IPS-20b (cell line): ENCODE data around the gene RFX8.

Experiments
- H3K27ac ChIP-seq: one replicate; pipeline ENCODE4 v1.5.1; 2013; ENCODE audit warnings: low read length
- H3K27me3 ChIP-seq: 2 replicates; pipeline ENCODE4 v1.6.1; 2013; ENCODE audit warnings: mild to moderate bottlenecking, low read length, inconsistent platforms; ENCODE audit not compliant: insufficient read depth
- H3K36me3 ChIP-seq: 2 replicates; pipeline ENCODE4 v1.6.1; 2013; ENCODE audit warnings: low read depth, mild to moderate bottlenecking, inconsistent platforms, low read length, moderate library complexity; ENCODE audit not compliant: insufficient read depth
- H3K4me1 ChIP-seq: 2 replicates; pipeline ENCODE4 v1.6.1; 2013; ENCODE audit warnings: mild to moderate bottlenecking, control low read depth, inconsistent platforms, low read length, moderate library complexity; ENCODE audit not compliant: insufficient read depth
- H3K4me3 ChIP-seq: 2 replicates; pipeline ENCODE4 v1.5.1; 2013; ENCODE audit warnings: mild to moderate bottlenecking, low read length, inconsistent platforms
- H3K9ac ChIP-seq: 2 replicates; pipeline ENCODE4 v1.6.1; 2013; ENCODE audit warnings: low read depth, mild to moderate bottlenecking, inconsistent platforms, low read length, moderate library complexity
- H3K9me3 ChIP-seq: 2 replicates; pipeline ENCODE4 v1.6.1; 2013; ENCODE audit warnings: mild to moderate bottlenecking, low read depth, low read length, inconsistent platforms; ENCODE audit not compliant: insufficient read depth

The RFX8 gene

GRCh38 chr2:101368376-101368775 lies 106.5 kb downstream of the RFX8 start:
- Histone ChIP-seq H3K9me3 (no peaks in the 10 kb centered on the region), H3K27ac (no peak overlapping the region), H3K36me3 (no peaks in the 10 kb centered on the region), H3K27me3 (no peaks in the 10 kb centered on the region), H3K4me1 (0 out of 2 replicates have a peak, but pooled peaks cover 3% of the 10 kb centered on the region), H3K9ac (no peak overlapping the region), H3K4me3 (no peak overlapping the region)

DNA sequence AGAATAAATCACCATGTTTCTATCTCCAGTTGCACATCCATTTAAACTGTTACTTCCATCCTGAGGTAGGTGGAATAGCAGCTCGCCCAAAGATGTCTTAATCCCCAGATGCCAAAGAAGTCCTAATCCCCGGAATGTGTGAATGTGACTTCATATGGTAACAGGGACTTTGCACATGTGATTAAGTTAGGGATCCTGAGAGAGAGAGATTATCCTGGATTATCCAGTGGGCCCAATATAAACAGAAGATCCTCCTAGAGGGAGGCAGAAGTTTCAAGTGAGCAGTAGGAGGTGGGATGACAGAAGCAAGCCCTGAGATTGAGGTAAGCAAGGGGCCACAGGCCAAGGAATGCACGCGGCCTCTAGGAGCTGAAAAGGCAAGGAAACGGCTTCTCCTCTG lies 107.4 kb downstream of the RFX8 start:
- Histone ChIP-seq H3K27ac (no peak overlapping the region), H3K4me1 (peaks cover 4% of the 10 kb centered on the region; the same call in 1 of the 2 replicates), H3K4me3 (no peak overlapping the region), H3K27me3 (no peaks in the 10 kb centered on the region), H3K9ac (no peak overlapping the region), H3K9me3 (no peaks in the 10 kb centered on the region), H3K36me3 (no peaks in the 10 kb centered on the region)

GRCh38 chr2:101364878-101365277 lies 110.0 kb downstream of the RFX8 start:
- Histone ChIP-seq H3K9me3 (no peaks in the 10 kb centered on the region), H3K9ac (no peak overlapping the region), H3K27me3 (no peaks in the 10 kb centered on the region)

GRCh38 chr2:101362777-101363176 lies 112.1 kb downstream of the RFX8 start:
- no peak overlapping the region for H3K27ac ChIP-seq
- H3K4me3 ChIP-seq = no peak overlapping the region

More at GRCh38 chr2:101364878-101365277, 110.0 kb downstream of the RFX8 start:
- no peak overlapping the region for H3K27ac ChIP-seq
- no peaks in the 10 kb centered on the region for H3K36me3 ChIP-seq
- H3K4me1 ChIP-seq = peaks cover 6% of the 10 kb centered on the region; the same call in 1 of the 2 replicates
- H3K4me3 ChIP-seq = no peak overlapping the region

GRCh38 chr2:101362316-101362715 lies 112.6 kb downstream of the RFX8 start:
- Histone ChIP-seq H3K36me3 (no peaks in the 10 kb centered on the region), H3K9ac (no peak overlapping the region), H3K4me1 (peaks cover 8% of the 10 kb centered on the region; the same call in 1 of the 2 replicates), H3K27ac (no peak overlapping the region), H3K4me3 (no peak overlapping the region), H3K9me3 (no peaks in the 10 kb centered on the region), H3K27me3 (no peaks in the 10 kb centered on the region)

More at GRCh38 chr2:101362777-101363176, 112.1 kb downstream of the RFX8 start:
- H3K9me3 ChIP-seq = no peaks in the 10 kb centered on the region
- no peaks in the 10 kb centered on the region for H3K27me3 ChIP-seq
- H3K9ac ChIP-seq = no peak overlapping the region
- H3K4me1 ChIP-seq = peaks cover 8% of the 10 kb centered on the region; the same call in 1 of the 2 replicates
- H3K36me3 ChIP-seq = no peaks in the 10 kb centered on the region

DNA sequence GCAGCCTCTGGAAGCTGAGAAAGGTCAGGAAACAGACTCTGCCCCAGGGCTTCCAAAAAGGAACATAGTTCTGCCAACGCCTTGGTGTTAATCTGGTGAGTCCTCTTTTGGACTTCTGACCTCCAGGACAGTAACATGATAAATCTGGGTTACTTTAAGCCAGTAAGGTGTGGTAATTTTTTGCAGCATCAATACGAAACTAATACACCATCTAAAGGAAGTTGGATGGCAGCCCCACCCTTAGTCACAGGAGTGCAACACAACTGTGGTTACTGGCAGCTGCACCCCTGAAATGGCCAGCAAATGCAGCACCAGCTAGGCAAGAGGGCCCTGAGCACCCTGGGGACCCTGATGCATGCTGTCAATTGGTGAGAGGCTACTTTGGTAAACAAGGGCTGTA lies 113.4 kb downstream of the RFX8 start:
- Histone ChIP-seq H3K27ac (no peak overlapping the region), H3K4me1 (peaks cover 8% of the 10 kb centered on the region; the same call in 1 of the 2 replicates), H3K4me3 (no peak overlapping the region), H3K9ac (no peak overlapping the region), H3K9me3 (no peaks in the 10 kb centered on the region), H3K36me3 (no peaks in the 10 kb centered on the region), H3K27me3 (no peaks in the 10 kb centered on the region)

GRCh38 chr2:101361121-101361520 lies 113.8 kb downstream of the RFX8 start:
- H3K4me3 ChIP-seq = no peak overlapping the region

GRCh38 chr2:101360232-101360631 lies 114.7 kb downstream of the RFX8 start:
- Histone ChIP-seq H3K4me3 (no peak overlapping the region), H3K9me3 (no peaks in the 10 kb centered on the region), H3K36me3 (no peaks in the 10 kb centered on the region), H3K27ac (no peak overlapping the region), H3K4me1 (peaks cover 8% of the 10 kb centered on the region; the same call in 1 of the 2 replicates), H3K27me3 (no peaks in the 10 kb centered on the region), H3K9ac (no peak overlapping the region)

More at GRCh38 chr2:101361121-101361520, 113.8 kb downstream of the RFX8 start:
- no peaks in the 10 kb centered on the region for H3K36me3 ChIP-seq
- H3K27ac ChIP-seq = no peak overlapping the region
- H3K4me1 ChIP-seq = peaks cover 8% of the 10 kb centered on the region; the same call in 1 of the 2 replicates
- no peak overlapping the region for H3K9ac ChIP-seq
- no peaks in the 10 kb centered on the region for H3K9me3 ChIP-seq
- H3K27me3 ChIP-seq = no peaks in the 10 kb centered on the region

- no peaks in the 10 kb centered on the region for H3K36me3 ChIP-seq
- no peak overlapping the region for H3K27ac ChIP-seq
- H3K4me1 ChIP-seq = peaks cover 8% of the 10 kb centered on the region; the same call in 1 of the 2 replicates
- no peaks in the 10 kb centered on the region for H3K27me3 ChIP-seq
- no peak overlapping the region for H3K9ac ChIP-seq
- H3K4me3 ChIP-seq = no peak overlapping the region
- no peaks in the 10 kb centered on the region for H3K9me3 ChIP-seq
These were observed 115.4 kb downstream of the RFX8 start for GRCh38 chr2:101359410-101359954.

DNA sequence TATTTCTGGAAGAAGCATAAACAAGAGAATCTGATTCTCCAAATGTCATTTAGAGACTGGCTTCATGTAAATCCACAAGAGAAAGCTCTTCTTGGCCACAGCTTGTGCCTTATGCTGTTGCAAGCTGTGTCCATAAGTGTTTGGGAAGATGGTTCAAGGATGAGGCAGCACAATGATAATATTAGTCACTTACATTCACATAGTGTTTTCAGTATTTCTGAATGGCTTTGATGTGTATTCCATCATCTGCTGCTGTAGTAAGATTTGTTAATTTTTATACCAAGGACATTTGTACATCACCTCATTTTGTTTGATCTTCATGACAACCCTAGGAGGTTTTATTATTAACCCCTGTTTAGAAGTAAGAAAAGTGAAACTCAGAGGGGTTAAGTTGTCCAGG lies 117.5 kb downstream of the RFX8 start:
- H3K4me3 ChIP-seq = no peak overlapping the region
- no peak overlapping the region for H3K9ac ChIP-seq
- no peak overlapping the region for H3K27ac ChIP-seq
- no peaks in the 10 kb centered on the region for H3K9me3 ChIP-seq
- no peaks in the 10 kb centered on the region for H3K36me3 ChIP-seq
- peaks cover 5% of the 10 kb centered on the region; the same call in 1 of the 2 replicates for H3K4me1 ChIP-seq
- no peaks in the 10 kb centered on the region for H3K27me3 ChIP-seq

GRCh38 chr2:101356521-101356920 lies 118.4 kb downstream of the RFX8 start:
- H3K36me3 ChIP-seq = no peaks in the 10 kb centered on the region
- H3K4me1 ChIP-seq = peaks cover 5% of the 10 kb centered on the region; the same call in 1 of the 2 replicates
- H3K9me3 ChIP-seq = no peaks in the 10 kb centered on the region
- no peak overlapping the region for H3K9ac ChIP-seq
- H3K27me3 ChIP-seq = no peaks in the 10 kb centered on the region
- H3K4me3 ChIP-seq = no peak overlapping the region
- no peak overlapping the region for H3K27ac ChIP-seq

GRCh38 chr2:101356055-101356454 lies 118.9 kb downstream of the RFX8 start:
- Histone ChIP-seq H3K4me3 (no peak overlapping the region), H3K27me3 (no peaks in the 10 kb centered on the region), H3K36me3 (no peaks in the 10 kb centered on the region), H3K27ac (no peak overlapping the region), H3K4me1 (peaks cover 5% of the 10 kb centered on the region; the same call in 1 of the 2 replicates), H3K9me3 (no peaks in the 10 kb centered on the region), H3K9ac (no peak overlapping the region)
